OCI-LY3 (cell line): ENCODE data around the gene TRIM26.

Experiments
- EZH2phosphoT487 ChIP-seq: fragments of 200-600 bp; shearing (Covaris generic); IDR thresholded peaks from 2 replicates; pipeline ENCODE4 v1.6.1; 2018; ENCODE audit warnings: antibody characterized with exemption, mixed run types, low read depth
- TF ChIP-seq, protein P1 (sequence below): fragments of 200-600, 300-600 bp; sonication (generic); IDR thresholded peaks from 2 replicates; pipeline ENCODE4 v1.5.1; 2014; ENCODE audit warnings: antibody characterized with exemption, low read length, low read depth

DNA sequence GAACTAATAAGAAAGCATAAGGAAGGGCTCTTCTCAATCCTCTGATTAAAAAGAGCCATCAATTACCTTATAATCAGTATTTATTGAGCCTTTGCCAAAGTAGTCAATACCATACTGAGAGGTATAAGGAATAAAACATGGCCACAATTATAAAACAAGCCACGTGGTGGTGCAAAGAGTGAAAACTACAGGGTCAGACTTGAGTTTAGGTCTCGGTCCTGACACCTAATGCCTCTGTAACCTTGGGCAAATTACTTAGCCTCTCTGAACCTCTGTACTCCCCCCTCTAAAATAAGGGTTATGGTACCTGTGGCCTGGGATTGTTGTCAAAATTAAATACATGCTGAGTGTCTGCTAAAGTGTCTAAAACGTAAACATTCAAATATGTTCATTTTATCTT, 64.0 kb downstream of the TRIM26 start:
- TF ChIP-seq, protein P1, sequence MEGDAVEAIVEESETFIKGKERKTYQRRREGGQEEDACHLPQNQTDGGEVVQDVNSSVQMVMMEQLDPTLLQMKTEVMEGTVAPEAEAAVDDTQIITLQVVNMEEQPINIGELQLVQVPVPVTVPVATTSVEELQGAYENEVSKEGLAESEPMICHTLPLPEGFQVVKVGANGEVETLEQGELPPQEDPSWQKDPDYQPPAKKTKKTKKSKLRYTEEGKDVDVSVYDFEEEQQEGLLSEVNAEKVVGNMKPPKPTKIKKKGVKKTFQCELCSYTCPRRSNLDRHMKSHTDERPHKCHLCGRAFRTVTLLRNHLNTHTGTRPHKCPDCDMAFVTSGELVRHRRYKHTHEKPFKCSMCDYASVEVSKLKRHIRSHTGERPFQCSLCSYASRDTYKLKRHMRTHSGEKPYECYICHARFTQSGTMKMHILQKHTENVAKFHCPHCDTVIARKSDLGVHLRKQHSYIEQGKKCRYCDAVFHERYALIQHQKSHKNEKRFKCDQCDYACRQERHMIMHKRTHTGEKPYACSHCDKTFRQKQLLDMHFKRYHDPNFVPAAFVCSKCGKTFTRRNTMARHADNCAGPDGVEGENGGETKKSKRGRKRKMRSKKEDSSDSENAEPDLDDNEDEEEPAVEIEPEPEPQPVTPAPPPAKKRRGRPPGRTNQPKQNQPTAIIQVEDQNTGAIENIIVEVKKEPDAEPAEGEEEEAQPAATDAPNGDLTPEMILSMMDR, result no peak
- TF ChIP-seq EZH2phosphoT487, result no peak
